Measurements from ENCODE around the gene KLHL15. TPM values are rescaled to one million over a fixed set of nuclear protein-coding genes. Genes with fewer than 3 reads are reported as not detected.
"Not testable (repeated sequence)": the region's sequence is repeated elsewhere in the genome, so short reads cannot be mapped to it uniquely, and the experiment has no call there.

Gene KLHL15, protein sequence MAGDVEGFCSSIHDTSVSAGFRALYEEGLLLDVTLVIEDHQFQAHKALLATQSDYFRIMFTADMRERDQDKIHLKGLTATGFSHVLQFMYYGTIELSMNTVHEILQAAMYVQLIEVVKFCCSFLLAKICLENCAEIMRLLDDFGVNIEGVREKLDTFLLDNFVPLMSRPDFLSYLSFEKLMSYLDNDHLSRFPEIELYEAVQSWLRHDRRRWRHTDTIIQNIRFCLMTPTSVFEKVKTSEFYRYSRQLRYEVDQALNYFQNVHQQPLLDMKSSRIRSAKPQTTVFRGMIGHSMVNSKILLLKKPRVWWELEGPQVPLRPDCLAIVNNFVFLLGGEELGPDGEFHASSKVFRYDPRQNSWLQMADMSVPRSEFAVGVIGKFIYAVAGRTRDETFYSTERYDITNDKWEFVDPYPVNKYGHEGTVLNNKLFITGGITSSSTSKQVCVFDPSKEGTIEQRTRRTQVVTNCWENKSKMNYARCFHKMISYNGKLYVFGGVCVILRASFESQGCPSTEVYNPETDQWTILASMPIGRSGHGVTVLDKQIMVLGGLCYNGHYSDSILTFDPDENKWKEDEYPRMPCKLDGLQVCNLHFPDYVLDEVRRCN
- 16.2 TPM for total RNA-seq

DNA sequence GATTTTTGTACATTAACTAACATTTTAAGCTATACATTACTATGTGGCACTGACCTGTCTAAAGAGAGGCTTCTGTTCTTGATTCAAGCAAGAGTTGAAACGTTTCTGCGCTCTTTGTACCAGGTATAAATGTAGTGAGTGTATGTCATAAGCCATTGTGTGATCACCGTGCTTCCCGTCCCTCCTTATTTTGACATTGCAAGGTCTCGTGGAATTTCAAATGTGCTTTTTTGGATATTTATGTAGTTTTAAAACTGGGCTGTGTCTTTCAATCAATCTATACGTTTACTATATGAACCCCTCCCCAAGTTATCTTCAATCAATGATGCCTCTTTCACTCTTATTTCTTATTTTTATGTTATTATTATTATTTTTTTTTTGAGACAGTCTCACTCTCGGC lies at the start of gene KLHL15:
KLHL15 (minus strand) TSS at position 101 of the 400 bp plus-strand sequence. CDS start 20,493 bp downstream, outside the sequence.
- H3K36me3 ChIP-seq (ENCODE audit: control insufficient read depth in 3 of 3, insufficient read depth in 3 of 3, low read length in 3 of 3) = no peaks in the 10 kb centered on the region
- peak within 1 kb of the TSS; percentile 85 to 92 (median 92) for H3K9ac ChIP-seq (ENCODE audit: low read depth in 1 of 3, low read length in 3 of 3)
- peak within 1 kb of the TSS; percentile 74 to 89 (median 86) for H3K4me3 ChIP-seq (ENCODE audit: low read length in 3 of 3)
- H3K27ac ChIP-seq (ENCODE audit: low read depth, low read length) = peak within 1 kb of the TSS; percentile 91
- H3K4me1 ChIP-seq (ENCODE audit: control insufficient read depth in 3 of 3, insufficient read depth in 3 of 3, low read length in 3 of 3) = no peaks in the 10 kb centered on the region
- H3K27me3 ChIP-seq (ENCODE audit: control insufficient read depth in 3 of 3, insufficient read depth in 3 of 3, low read length in 3 of 3) = peaks cover 0 to 6% (median 0%) of the 10 kb centered on the region in 3 donors
- H3K9me3 ChIP-seq (ENCODE audit: control insufficient read depth in 3 of 3, low read length in 3 of 3) = no peaks in the 10 kb centered on the region

DNA sequence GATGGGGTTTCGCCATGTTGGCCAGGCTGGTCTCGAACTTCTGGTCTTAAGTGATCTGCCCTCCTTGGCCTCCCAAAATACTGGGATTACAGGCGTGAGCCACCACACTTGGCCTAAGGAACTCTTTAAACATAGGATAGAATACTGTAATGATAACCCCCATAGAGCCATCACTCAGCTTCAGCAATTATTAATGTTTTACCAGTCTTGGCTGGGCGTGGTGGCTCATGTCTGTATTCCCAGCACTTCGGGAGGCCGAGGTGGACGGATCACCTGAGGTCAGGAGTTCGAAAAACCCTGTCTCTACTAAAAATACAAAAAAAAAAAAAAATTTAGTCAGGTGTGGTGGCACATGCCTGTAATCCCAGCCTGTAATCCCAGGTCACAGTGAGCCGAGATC lies 42.9 kb upstream of the KLHL15 start:
- Histone ChIP-seq H3K27ac (ENCODE audit: low read depth, low read length) (no peak overlapping the region), H3K36me3 (ENCODE audit: control insufficient read depth in 3 of 3, insufficient read depth in 3 of 3, low read length in 3 of 3) (peaks cover 12 to 44% (median 17%) of the 10 kb centered on the region in 3 donors), H3K4me1 (ENCODE audit: control insufficient read depth in 3 of 3, insufficient read depth in 3 of 3, low read length in 3 of 3) (no peaks in the 10 kb centered on the region)

DNA sequence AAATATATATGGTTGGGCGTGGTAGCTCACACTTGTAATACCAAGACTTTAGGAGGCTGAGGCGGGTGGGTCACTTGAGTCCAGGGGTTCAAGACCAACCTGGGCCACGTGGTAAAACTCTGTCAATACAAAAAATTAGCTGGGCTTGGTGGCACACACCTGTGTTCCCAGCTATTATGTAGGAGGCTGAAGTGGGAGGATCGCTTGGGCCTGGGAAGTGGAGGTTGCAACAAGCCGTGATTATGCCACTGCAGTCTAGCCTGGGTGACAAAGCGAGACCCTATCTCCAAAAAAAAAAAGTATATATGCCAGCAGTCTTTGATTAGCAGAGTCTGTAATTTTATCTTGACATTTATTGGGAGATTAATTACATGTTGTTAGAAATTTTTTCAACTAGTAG lies 36.5 kb upstream of the KLHL15 start:
- Histone ChIP-seq H3K27ac (ENCODE audit: low read depth, low read length) (no peak overlapping the region), H3K27me3 (ENCODE audit: control insufficient read depth in 3 of 3, insufficient read depth in 3 of 3, low read length in 3 of 3) (no peaks in the 10 kb centered on the region), H3K9ac (ENCODE audit: low read depth in 1 of 3, low read length in 3 of 3) (no peak overlapping the region), H3K4me3 (ENCODE audit: low read length in 3 of 3) (no peak overlapping the region), H3K36me3 (ENCODE audit: control insufficient read depth in 3 of 3, insufficient read depth in 3 of 3, low read length in 3 of 3) (peaks cover 5 to 52% (median 29%) of the 10 kb centered on the region in 3 donors), H3K9me3 (ENCODE audit: control insufficient read depth in 3 of 3, low read length in 3 of 3) (no peaks in the 10 kb centered on the region), H3K4me1 (ENCODE audit: control insufficient read depth in 3 of 3, insufficient read depth in 3 of 3, low read length in 3 of 3) (no peaks in the 10 kb centered on the region)

More for the DNA sequence above, 42.9 kb upstream of the KLHL15 start:
- Histone ChIP-seq H3K9me3 (ENCODE audit: control insufficient read depth in 3 of 3, low read length in 3 of 3) (no peaks in the 10 kb centered on the region), H3K4me3 (ENCODE audit: low read length in 3 of 3) (no peak overlapping the region), H3K27me3 (ENCODE audit: control insufficient read depth in 3 of 3, insufficient read depth in 3 of 3, low read length in 3 of 3) (no peaks in the 10 kb centered on the region), H3K9ac (ENCODE audit: low read depth in 1 of 3, low read length in 3 of 3) (no peak overlapping the region)

DNA sequence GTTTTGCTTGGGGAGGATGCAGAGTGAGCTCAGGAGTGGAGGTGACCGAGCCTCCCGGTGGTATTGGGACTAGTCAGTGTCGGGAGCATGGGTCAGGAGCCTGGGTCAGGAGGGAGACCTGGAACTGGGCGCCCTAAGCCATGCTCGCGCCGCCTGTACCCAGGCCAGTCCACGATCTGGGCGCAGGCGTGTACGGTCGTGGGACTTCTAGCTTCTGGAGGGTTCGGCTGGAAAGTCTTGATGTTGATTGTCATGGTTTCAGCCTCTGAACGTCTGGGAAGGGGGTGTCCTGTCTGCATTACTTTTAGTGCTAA lies 28.0 kb upstream of the KLHL15 start:
- H3K4me1 ChIP-seq (ENCODE audit: control insufficient read depth in 3 of 3, insufficient read depth in 3 of 3, low read length in 3 of 3) = peaks cover 0 to 6% (median 0%) of the 10 kb centered on the region in 3 donors
- H3K27me3 ChIP-seq (ENCODE audit: control insufficient read depth in 3 of 3, insufficient read depth in 3 of 3, low read length in 3 of 3) = no peaks in the 10 kb centered on the region
- peak overlapping the region; percentile 92 to 99 (median 93) for H3K4me3 ChIP-seq (ENCODE audit: low read length in 3 of 3)
- H3K36me3 ChIP-seq (ENCODE audit: control insufficient read depth in 3 of 3, insufficient read depth in 3 of 3, low read length in 3 of 3) = peaks cover 6 to 23% (median 9%) of the 10 kb centered on the region in 3 donors
- H3K9ac ChIP-seq (ENCODE audit: low read depth in 1 of 3, low read length in 3 of 3) = peak overlapping the region in 2 of 3 donors; percentile 90 to 96
- no peaks in the 10 kb centered on the region for H3K9me3 ChIP-seq (ENCODE audit: control insufficient read depth in 3 of 3, low read length in 3 of 3)
- peak overlapping the region; percentile 91 for H3K27ac ChIP-seq (ENCODE audit: low read depth, low read length)

DNA sequence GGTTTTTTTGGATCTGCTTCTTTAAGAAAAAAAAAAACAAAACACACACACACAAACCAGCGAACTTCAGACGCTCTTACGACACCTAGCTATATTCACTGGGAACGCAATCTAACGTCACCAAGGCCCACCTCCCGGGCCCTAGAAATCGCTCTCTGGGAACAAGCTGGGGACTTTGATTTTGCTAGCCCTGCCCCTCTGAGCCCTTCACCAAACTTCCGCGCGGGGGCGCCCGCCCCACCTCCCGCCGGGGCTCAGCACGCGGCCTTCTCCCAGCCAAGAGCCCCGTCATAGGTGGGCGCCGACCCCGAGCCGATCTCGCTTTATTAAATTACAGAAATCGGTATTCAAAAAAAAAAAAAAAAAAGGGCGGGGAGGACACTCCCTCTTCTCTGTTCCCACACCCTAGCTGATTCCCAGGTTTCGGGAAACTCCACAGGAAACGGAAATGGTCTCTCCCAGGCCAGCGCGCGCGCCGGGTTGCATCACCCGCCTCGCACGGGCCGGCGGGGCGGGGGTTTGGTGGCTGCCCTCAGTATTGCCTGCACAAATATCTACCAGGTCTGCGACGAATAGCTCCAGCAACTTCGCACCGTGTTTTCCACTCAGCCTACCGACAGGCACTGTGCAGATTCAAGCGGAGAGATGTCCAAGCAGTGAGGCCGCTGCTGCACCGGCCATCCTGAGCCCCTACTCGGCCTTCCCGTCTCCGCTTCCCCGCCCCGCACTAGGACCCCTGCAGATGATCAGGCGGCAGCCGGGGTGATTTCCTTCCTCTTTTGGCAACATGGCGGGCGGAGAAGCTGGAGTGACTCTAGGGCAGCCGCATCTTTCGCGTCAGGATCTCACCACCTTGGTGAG lies 27.4 kb upstream of the KLHL15 start, which contains the start of gene EIF2S3:
EIF2S3 (plus strand) TSS at position 775 of the 861 bp plus-strand sequence; CDS start at position 788, 13 bp downstream.
- Histone ChIP-seq H3K9ac (ENCODE audit: low read depth in 1 of 3, low read length in 3 of 3) (peak within 1 kb of the TSS in 2 of 3 donors; percentile 90 to 96), H3K27ac (ENCODE audit: low read depth, low read length) (peak within 1 kb of the TSS; percentile 91), H3K4me3 (ENCODE audit: low read length in 3 of 3) (peak within 1 kb of the TSS; percentile 92 to 99 (median 93))

DNA sequence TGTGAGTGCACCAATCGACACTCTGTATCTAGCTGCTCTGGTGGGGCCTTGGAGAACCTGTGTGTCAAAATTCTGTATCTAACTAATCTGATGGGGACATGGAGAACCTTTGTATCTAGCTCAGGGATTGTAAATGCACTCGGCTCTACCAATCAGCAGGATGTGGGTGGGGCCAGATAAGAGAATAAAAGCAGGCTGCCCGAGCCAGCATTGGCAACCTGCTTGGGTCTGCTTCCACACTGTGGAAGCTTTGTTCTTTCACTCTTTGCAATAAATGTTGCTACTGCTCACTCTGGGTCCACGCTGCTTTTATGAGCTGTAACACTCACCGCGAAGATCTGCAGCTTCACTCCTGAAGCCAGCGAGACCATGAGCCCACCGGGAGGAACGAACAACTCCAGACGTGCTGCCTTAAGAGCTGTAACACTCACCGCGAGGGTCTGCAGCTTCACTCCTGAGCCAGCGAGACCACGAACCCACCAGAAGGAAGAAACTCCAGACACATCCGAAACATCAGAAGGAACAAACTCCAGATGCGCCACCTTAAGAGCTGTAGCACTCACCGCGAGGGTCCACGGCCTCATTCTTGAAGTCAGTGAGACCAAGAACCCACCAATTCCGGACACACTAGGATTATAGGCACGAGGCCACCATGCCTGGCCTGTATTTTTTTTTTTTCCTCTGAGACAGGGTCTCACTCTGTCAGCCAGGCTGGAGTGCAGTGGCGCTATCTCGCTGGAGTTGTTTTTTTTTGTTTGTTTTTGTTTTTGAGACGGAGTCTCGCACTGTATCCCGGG lies 23.7 kb upstream of the KLHL15 start:
- not testable (repeated sequence) for H3K27ac ChIP-seq (ENCODE audit: low read depth, low read length); H3K9ac ChIP-seq (ENCODE audit: low read depth in 1 of 3, low read length in 3 of 3); H3K4me3 ChIP-seq (ENCODE audit: low read length in 3 of 3); H3K27me3 ChIP-seq (ENCODE audit: control insufficient read depth in 3 of 3, insufficient read depth in 3 of 3, low read length in 3 of 3); H3K4me1 ChIP-seq (ENCODE audit: control insufficient read depth in 3 of 3, insufficient read depth in 3 of 3, low read length in 3 of 3); H3K36me3 ChIP-seq (ENCODE audit: control insufficient read depth in 3 of 3, insufficient read depth in 3 of 3, low read length in 3 of 3); H3K9me3 ChIP-seq (ENCODE audit: control insufficient read depth in 3 of 3, low read length in 3 of 3)

More for the DNA sequence above, 27.4 kb upstream of the KLHL15 start, which contains the start of gene EIF2S3:
- H3K36me3 ChIP-seq (ENCODE audit: control insufficient read depth in 3 of 3, insufficient read depth in 3 of 3, low read length in 3 of 3) = peaks cover 3 to 17% (median 7%) of the 10 kb centered on the region in 3 donors
- H3K4me1 ChIP-seq (ENCODE audit: control insufficient read depth in 3 of 3, insufficient read depth in 3 of 3, low read length in 3 of 3) = peaks cover 0 to 6% (median 0%) of the 10 kb centered on the region in 3 donors
- H3K9me3 ChIP-seq (ENCODE audit: control insufficient read depth in 3 of 3, low read length in 3 of 3) = no peaks in the 10 kb centered on the region
- H3K27me3 ChIP-seq (ENCODE audit: control insufficient read depth in 3 of 3, insufficient read depth in 3 of 3, low read length in 3 of 3) = no peaks in the 10 kb centered on the region

DNA sequence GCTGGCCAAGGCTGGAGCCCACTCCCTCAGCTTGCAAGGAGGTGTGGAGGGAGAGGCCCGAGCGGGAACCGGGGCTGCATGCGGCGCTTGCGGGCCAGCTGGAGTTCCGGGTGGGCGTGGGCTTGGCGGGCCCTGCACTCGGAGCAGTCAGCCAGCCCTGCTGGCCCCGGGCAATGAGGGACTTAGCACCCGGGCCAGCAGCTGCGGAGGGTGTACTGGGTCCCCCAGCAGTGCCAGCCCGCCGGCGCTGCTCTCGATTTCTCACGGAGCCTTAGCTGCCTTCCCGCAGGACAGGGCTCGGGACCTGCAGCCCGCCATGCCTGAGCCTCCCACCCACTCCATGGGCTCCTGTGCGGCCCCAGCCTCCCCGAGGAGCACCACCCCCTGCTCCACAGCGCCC lies 22.7 kb upstream of the KLHL15 start:
- not testable (repeated sequence) for H3K36me3 ChIP-seq (ENCODE audit: control insufficient read depth in 3 of 3, insufficient read depth in 3 of 3, low read length in 3 of 3); H3K4me1 ChIP-seq (ENCODE audit: control insufficient read depth in 3 of 3, insufficient read depth in 3 of 3, low read length in 3 of 3); H3K27me3 ChIP-seq (ENCODE audit: control insufficient read depth in 3 of 3, insufficient read depth in 3 of 3, low read length in 3 of 3); H3K9ac ChIP-seq (ENCODE audit: low read depth in 1 of 3, low read length in 3 of 3); H3K9me3 ChIP-seq (ENCODE audit: control insufficient read depth in 3 of 3, low read length in 3 of 3); H3K4me3 ChIP-seq (ENCODE audit: low read length in 3 of 3); H3K27ac ChIP-seq (ENCODE audit: low read depth, low read length)

DNA sequence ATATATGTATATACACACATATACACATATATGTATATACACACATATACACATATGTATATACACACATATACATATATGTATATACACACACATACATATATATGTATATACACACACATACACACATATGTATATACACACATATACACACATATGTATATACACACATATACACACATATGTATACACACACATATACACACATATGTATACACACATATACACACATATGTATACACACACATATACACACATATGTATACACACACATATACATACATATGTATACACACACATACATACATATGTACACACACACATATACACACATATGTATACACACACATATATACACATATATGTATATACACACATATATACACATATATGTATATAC lies 19.1 kb upstream of the KLHL15 start:
- not testable (repeated sequence) for H3K27me3 ChIP-seq (ENCODE audit: control insufficient read depth in 3 of 3, insufficient read depth in 3 of 3, low read length in 3 of 3); H3K27ac ChIP-seq (ENCODE audit: low read depth, low read length); H3K9me3 ChIP-seq (ENCODE audit: control insufficient read depth in 3 of 3, low read length in 3 of 3); H3K36me3 ChIP-seq (ENCODE audit: control insufficient read depth in 3 of 3, insufficient read depth in 3 of 3, low read length in 3 of 3); H3K4me3 ChIP-seq (ENCODE audit: low read length in 3 of 3); H3K9ac ChIP-seq (ENCODE audit: low read depth in 1 of 3, low read length in 3 of 3); H3K4me1 ChIP-seq (ENCODE audit: control insufficient read depth in 3 of 3, insufficient read depth in 3 of 3, low read length in 3 of 3)

DNA sequence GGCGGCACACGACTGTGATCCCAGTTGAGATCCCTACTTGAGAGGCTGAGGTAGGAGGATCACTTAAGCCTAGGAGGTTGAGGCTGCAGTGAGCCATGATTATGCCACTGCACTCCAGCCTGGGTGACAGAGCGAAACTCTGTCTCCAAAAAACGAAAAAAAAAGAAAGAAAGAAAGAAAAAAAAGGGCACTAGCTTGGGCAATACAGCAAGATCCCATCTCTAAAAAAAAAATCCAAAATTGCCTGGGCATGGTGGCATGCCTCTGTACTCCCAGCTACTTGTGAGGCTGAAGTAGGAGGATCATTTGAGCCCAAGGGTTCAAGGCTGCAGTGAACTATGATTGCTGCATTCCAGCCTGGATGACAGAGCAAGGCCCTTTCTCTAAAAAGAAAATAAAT lies 10.7 kb upstream of the KLHL15 start:
- Histone ChIP-seq H3K36me3 (ENCODE audit: control insufficient read depth in 3 of 3, insufficient read depth in 3 of 3, low read length in 3 of 3) (no peaks in the 10 kb centered on the region), H3K9ac (ENCODE audit: low read depth in 1 of 3, low read length in 3 of 3) (no peak overlapping the region), H3K27me3 (ENCODE audit: control insufficient read depth in 3 of 3, insufficient read depth in 3 of 3, low read length in 3 of 3) (no peaks in the 10 kb centered on the region), H3K4me1 (ENCODE audit: control insufficient read depth in 3 of 3, insufficient read depth in 3 of 3, low read length in 3 of 3) (no peaks in the 10 kb centered on the region), H3K27ac (ENCODE audit: low read depth, low read length) (no peak overlapping the region), H3K9me3 (ENCODE audit: control insufficient read depth in 3 of 3, low read length in 3 of 3) (no peaks in the 10 kb centered on the region), H3K4me3 (ENCODE audit: low read length in 3 of 3) (no peak overlapping the region)

Measured in skeletal muscle tissue (tissue), 4 donors.